NCI-H1417 treated with DMSO at 0.1 percent for 48 hours (cell line): ENCODE data around the gene C17orf100.
"Not testable (repeated sequence)": the region's sequence is repeated elsewhere in the genome, so short reads cannot be mapped to it uniquely, and the experiment has no call there.

ENCODE experiments used
- DNase-seq: peaks from one replicate; lab custom pipeline; 2025; lab: John Stamatoyannopoulos, UW

The C17orf100 gene

GRCh38 chr17:6691958-6692357, 40.4 kb downstream of the C17orf100 start:
- not testable (repeated sequence) for DNase-seq

GRCh38 chr17:6695051-6695450, 43.5 kb downstream of the C17orf100 start:
- no peak for DNase-seq

- no peak for DNase-seq
Observed at GRCh38 chr17:6695565-6695964, 44.0 kb downstream of the C17orf100 start.

GRCh38 chr17:6696906-6697305, 45.3 kb downstream of the C17orf100 start:
- DNase-seq, result no peak

GRCh38 chr17:6698004-6698403, 46.4 kb downstream of the C17orf100 start:
- DNase-seq, result no peak

GRCh38 chr17:6699997-6700947, 48.7 kb downstream of the C17orf100 start:
- no peak for DNase-seq

- DNase-seq, result no peak
Observed at GRCh38 chr17:6700948-6701307, 49.4 kb downstream of the C17orf100 start.

GRCh38 chr17:6701719-6702118, 50.2 kb downstream of the C17orf100 start:
- no peak for DNase-seq

- DNase-seq, result no peak
Observed at GRCh38 chr17:6702567-6703215, 51.1 kb downstream of the C17orf100 start.
